ENCODE measurements around the gene NFYB. TPM values are rescaled to one million over a fixed set of nuclear protein-coding genes. Genes with fewer than 3 reads are reported as not detected.
A peak's percentile ranks its signal among the peaks of the same experiment; 100 is the strongest.

The NFYB gene
- total and polyA plus RNA-seq, 11 donors: 20.3 to 58.7 (median 23.8) TPM

- ATAC-seq (no peak), DNase-seq (no peak)
- H3K36me3 ChIP-seq: no peaks in the 10 kb centered on the region
- H3K4me1 ChIP-seq: peaks cover 0 to 10% (median 5%) of the 10 kb centered on the region in 12 donors
- TF ChIP-seq POLR2A (IDR thresholded peaks at IDR 0.05) (no peak), CTCF (IDR thresholded peaks at IDR 0.05) (no peak)
- no peak overlapping the region for H3K27ac ChIP-seq
- no peak overlapping the region for H3K4me3 ChIP-seq
- WGBS, 4 donors: 83 to 88% (median 85%) methylated on average over 2 of the region's 2 CpGs
- H3K27me3 ChIP-seq: no peaks in the 10 kb centered on the region
- intact Hi-C loops (cut with DNase I): loop anchor here in 2 of 10 donors (5.0 to 10.0 kb wide), 2 partner anchors 140 to 428 kb away; no protein-coding TSS in a partner anchor
- H3K9me3 ChIP-seq: no peaks in the 10 kb centered on the region
These were observed 4.5 kb upstream of the NFYB start for GRCh38 chr12:104142543-104142942.

GRCh38 chr12:104138797-104139152, 765 bp upstream of the NFYB start:
- Histone ChIP-seq H3K9me3 (no peaks in the 10 kb centered on the region), H3K36me3 (peaks cover 0 to 14% (median 5%) of the 10 kb centered on the region in 9 donors), H3K4me1 (peaks cover 0 to 41% (median 28%) of the 10 kb centered on the region in 12 donors), H3K27me3 (no peaks in the 10 kb centered on the region), H3K4me3 (peak overlapping the region in 10 of 12 donors; percentile 43 to 96 (median 56)), H3K27ac (peak overlapping the region in 11 of 12 donors; percentile 71 to 93 (median 88))
- intact Hi-C loops (cut with DNase I): loop anchor here in 1 of 10 donors (2.0 kb wide), 1 partner anchor 148 kb away; no protein-coding TSS in a partner anchor
- no peak for DNase-seq
- peak in 1 of 4 donors; percentile 8 for ATAC-seq
- WGBS, 4 donors: 67 to 86% (median 72%) methylated on average over 7 of the region's 7 CpGs
- TF ChIP-seq CTCF (IDR thresholded peaks at IDR 0.05) (no peak), POLR2A (IDR thresholded peaks at IDR 0.05) (no peak)

- no peaks in the 10 kb centered on the region for H3K9me3 ChIP-seq
- peaks cover 0 to 29% (median 19%) of the 10 kb centered on the region in 9 donors for H3K36me3 ChIP-seq
- peak overlapping the region; percentile 82 to 93 (median 88) for H3K27ac ChIP-seq
- WGBS, 4 donors: 0 to 2% (median 1%) methylated on average over 22 to 78 of the region's 78 CpGs
- H3K27me3 ChIP-seq: no peaks in the 10 kb centered on the region
- H3K4me3 ChIP-seq: peak overlapping the region; percentile 53 to 96 (median 81)
- H3K4me1 ChIP-seq: peaks cover 0 to 56% (median 36%) of the 10 kb centered on the region in 12 donors
- TF ChIP-seq POLR2A (IDR thresholded peaks at IDR 0.05) (no peak), CTCF (IDR thresholded peaks at IDR 0.05) (no peak)
- ATAC-seq: peak in 2 of 4 donors; percentile 3 to 4
- DNase-seq: peak; percentile 36 to 78 (median 42)
- intact Hi-C loops (cut with DNase I): no loop called here
These were observed 759 bp downstream of the NFYB start for GRCh38 chr12:104137001-104137901.

GRCh38 chr12:104136577-104136976, 1.4 kb downstream of the NFYB start:
- peaks cover 0 to 63% (median 43%) of the 10 kb centered on the region in 12 donors for H3K4me1 ChIP-seq
- H3K27ac ChIP-seq: peak overlapping the region in 6 of 12 donors; percentile 85 to 93 (median 88)
- peaks cover 0 to 36% (median 22%) of the 10 kb centered on the region in 9 donors for H3K36me3 ChIP-seq
- DNase-seq: no peak
- ATAC-seq: no peak
- intact Hi-C loops (cut with DNase I): no loop called here
- H3K9me3 ChIP-seq: no peaks in the 10 kb centered on the region
- H3K27me3 ChIP-seq: no peaks in the 10 kb centered on the region
- TF ChIP-seq CTCF (IDR thresholded peaks at IDR 0.05): no peak
- no peak for TF ChIP-seq POLR2A (IDR thresholded peaks at IDR 0.05)
- H3K4me3 ChIP-seq: peak overlapping the region in 10 of 12 donors; percentile 69 to 96 (median 82)
